Stimulated activated CD8-positive, alpha-beta memory T cell treated with anti-CD3 and anti-CD28 coated beads, Interleukin-12 subunit alpha, Interleukin-12 subunit beta, amount 100 ng/mL, for 24 hours (primary cell): Measurements from ENCODE around the gene TOMM20.
A peak's percentile ranks its signal among the peaks of the same experiment; 100 is the strongest.
"Not testable (repeated sequence)": the region's sequence is repeated elsewhere in the genome, so short reads cannot be mapped to it uniquely, and the experiment has no call there.

ENCODE experiments used
- DNase-seq: peaks from one replicate; pipeline ENCODE4 v3.0.0-alpha.2; 2020; ENCODE audit errors: extremely low read depth

The TOMM20 gene

GRCh38 chr1:235079443-235080296 lies 49.0 kb downstream of the TOMM20 start:
- DNase-seq, result no peak

GRCh38 chr1:235078480-235079381 lies 49.9 kb downstream of the TOMM20 start:
- no peak for DNase-seq

- DNase-seq, result no peak
Observed at GRCh38 chr1:235077571-235078479, 50.8 kb downstream of the TOMM20 start.

GRCh38 chr1:235077163-235077540 lies 51.5 kb downstream of the TOMM20 start:
- DNase-seq, result no peak

GRCh38 chr1:235076504-235077162 lies 52.0 kb downstream of the TOMM20 start:
- DNase-seq, result no peak

- no peak for DNase-seq
Observed at GRCh38 chr1:235075777-235076308, 52.8 kb downstream of the TOMM20 start.

- peak; percentile 49 for DNase-seq
Observed at GRCh38 chr1:235075048-235075776, 53.4 kb downstream of the TOMM20 start.

GRCh38 chr1:235074523-235075047 lies 54.1 kb downstream of the TOMM20 start:
- DNase-seq, result no peak

GRCh38 chr1:235073968-235074522 lies 54.6 kb downstream of the TOMM20 start:
- DNase-seq, result no peak

- DNase-seq, result no peak
Observed at GRCh38 chr1:235073331-235073967, 55.2 kb downstream of the TOMM20 start.

- DNase-seq, result not testable (repeated sequence)
Observed at GRCh38 chr1:235072577-235072976, 56.1 kb downstream of the TOMM20 start.

GRCh38 chr1:235072096-235072495 lies 56.5 kb downstream of the TOMM20 start:
- no peak for DNase-seq

GRCh38 chr1:235070819-235071218 lies 57.8 kb downstream of the TOMM20 start:
- DNase-seq, result no peak

- DNase-seq, result no peak
Observed at GRCh38 chr1:235069577-235070563, 58.8 kb downstream of the TOMM20 start.

- DNase-seq, result no peak
Observed at GRCh38 chr1:235069176-235069575, 59.5 kb downstream of the TOMM20 start.

- DNase-seq, result no peak
Observed at GRCh38 chr1:235068158-235069121, 60.2 kb downstream of the TOMM20 start.
